GM10847 (cell line): ENCODE measurements around the gene ZNF45.

Source experiments
- POLR2A ChIP-seq: IDR thresholded peaks from 2 replicates; pipeline ENCODE4 v1.6.1; 2011; ENCODE audit not compliant: insufficient read length; ENCODE audit errors: extremely low read depth

ZNF45 gene

GRCh38 chr19:43934985-43935708 lies at the start of gene ZNF45:
Gene ZNF45 (minus strand): TSS chr19:43935282. CDS start chr19:43922185, 13,097 bp downstream.
- TF ChIP-seq POLR2A = peak; percentile 39

GRCh38 chr19:43984687-43985000 lies 49.6 kb upstream of the ZNF45 start:
- no peak for TF ChIP-seq POLR2A

GRCh38 chr19:43983912-43984686 lies 49.0 kb upstream of the ZNF45 start, which contains the start of gene ZNF155:
Gene ZNF155 (plus strand): TSS chr19:43984188. CDS start chr19:43988544, 4,356 bp downstream.
- no peak for TF ChIP-seq POLR2A

- no peak for TF ChIP-seq POLR2A
These were observed 48.4 kb upstream of the ZNF45 start for GRCh38 chr19:43983544-43983911.

- no peak for TF ChIP-seq POLR2A
These were observed 41.6 kb upstream of the ZNF45 start for GRCh38 chr19:43976732-43977131.

GRCh38 chr19:43966079-43966694 lies 31.1 kb upstream of the ZNF45 start:
- TF ChIP-seq POLR2A = no peak

GRCh38 chr19:43960411-43960810 lies 25.3 kb upstream of the ZNF45 start:
- TF ChIP-seq POLR2A = no peak

GRCh38 chr19:43957891-43958290 lies 22.8 kb upstream of the ZNF45 start:
- no peak for TF ChIP-seq POLR2A

GRCh38 chr19:43956827-43957226 lies 21.7 kb upstream of the ZNF45 start:
- no peak for TF ChIP-seq POLR2A

- no peak for TF ChIP-seq POLR2A
These were observed 16.0 kb upstream of the ZNF45 start, which contains the start of gene ZNF221 for GRCh38 chr19:43950834-43951645. Gene ZNF221 (plus strand): TSS chr19:43951228. CDS start chr19:43962727, 11,499 bp downstream.

GRCh38 chr19:43941209-43941608 lies 6.1 kb upstream of the ZNF45 start:
- TF ChIP-seq POLR2A = no peak

- no peak for TF ChIP-seq POLR2A
These were observed 5.6 kb upstream of the ZNF45 start for GRCh38 chr19:43940719-43941118.

GRCh38 chr19:43939557-43940260 lies 4.6 kb upstream of the ZNF45 start:
- no peak for TF ChIP-seq POLR2A

GRCh38 chr19:43936188-43936587 lies 1.1 kb upstream of the ZNF45 start:
- TF ChIP-seq POLR2A = no peak
